Effector memory CD8-positive, alpha-beta T cell (primary cell): ENCODE data around the gene MGAT3.

Experiments
- ATAC-seq: fragments of 150-1000 bp; cut with Tn5 transposase; replicated peaks from 2 replicates; pipeline ENCODE4 v1.10.0; 2021; ENCODE audit warnings: mild to moderate bottlenecking, moderate library complexity
- DNase-seq, 3 experiments: peaks; one replicate each; pipeline ENCODE4 v3.0.0; 2021
- H3K27ac Mint-ChIP-seq, 2 donors: one replicate each; pipeline ENCODE4 v1.8.0; 2022; ENCODE audit warnings: mild to moderate bottlenecking in 2 of 2, mixed read lengths in 2 of 2, moderate library complexity in 2 of 2
- H3K27me3 Mint-ChIP-seq, 2 donors: one replicate each; pipeline ENCODE4 v1.8.0; 2022; ENCODE audit warnings: mixed read lengths in 2 of 2
- H3K36me3 Mint-ChIP-seq: one replicate; pipeline ENCODE4 v1.8.0; 2022; ENCODE audit warnings: mild to moderate bottlenecking, moderate library complexity, mixed read lengths; ENCODE audit not compliant: insufficient read depth
- H3K4me1 Mint-ChIP-seq, 2 donors: one replicate each; pipeline ENCODE4 v1.8.0; 2022; ENCODE audit warnings: low read depth in 2 of 2, mixed read lengths in 2 of 2
- H3K4me3 Mint-ChIP-seq, 2 donors: one replicate each; pipeline ENCODE4 v1.8.0; 2022; ENCODE audit warnings: mild to moderate bottlenecking in 2 of 2, mixed read lengths in 2 of 2, moderate library complexity in 2 of 2
- H3K9me3 Mint-ChIP-seq, 2 donors: one replicate each; pipeline ENCODE4 v1.8.0; 2022; ENCODE audit warnings: mixed read lengths in 2 of 2

MGAT3 gene

DNA sequence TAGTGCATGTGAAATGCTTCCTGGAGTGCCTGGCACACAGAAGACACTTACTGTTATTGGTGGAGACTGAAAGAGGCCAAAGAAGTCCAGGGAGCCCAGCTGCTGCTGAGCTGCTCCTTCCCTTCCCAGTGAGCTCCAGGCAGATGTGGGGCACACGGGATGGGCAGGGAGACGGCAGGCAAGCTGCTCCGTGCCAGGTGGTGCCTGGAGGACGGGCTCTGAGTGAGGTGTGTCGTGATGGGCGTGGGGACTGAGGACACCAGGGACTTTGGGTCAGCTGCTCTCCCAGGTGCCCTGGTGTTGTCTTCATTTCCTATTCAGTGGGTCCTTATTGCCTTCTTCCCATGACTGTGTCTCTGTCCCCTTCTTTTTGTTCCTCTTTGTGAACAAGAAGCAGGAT lies 37.7 kb upstream of the MGAT3 start:
- peak overlapping the region in 1 of 2 donors; percentile 75 for H3K27ac Mint-ChIP-seq
- H3K4me1 Mint-ChIP-seq: peaks cover 3 to 4% of the 10 kb centered on the region in 2 donors
- no peak overlapping the region for H3K4me3 Mint-ChIP-seq
- DNase-seq (no peak), ATAC-seq (no peak)
- H3K27me3 Mint-ChIP-seq: no peaks in the 10 kb centered on the region
- H3K36me3 Mint-ChIP-seq: peaks cover 41% of the 10 kb centered on the region
- H3K9me3 Mint-ChIP-seq: no peaks in the 10 kb centered on the region

DNA sequence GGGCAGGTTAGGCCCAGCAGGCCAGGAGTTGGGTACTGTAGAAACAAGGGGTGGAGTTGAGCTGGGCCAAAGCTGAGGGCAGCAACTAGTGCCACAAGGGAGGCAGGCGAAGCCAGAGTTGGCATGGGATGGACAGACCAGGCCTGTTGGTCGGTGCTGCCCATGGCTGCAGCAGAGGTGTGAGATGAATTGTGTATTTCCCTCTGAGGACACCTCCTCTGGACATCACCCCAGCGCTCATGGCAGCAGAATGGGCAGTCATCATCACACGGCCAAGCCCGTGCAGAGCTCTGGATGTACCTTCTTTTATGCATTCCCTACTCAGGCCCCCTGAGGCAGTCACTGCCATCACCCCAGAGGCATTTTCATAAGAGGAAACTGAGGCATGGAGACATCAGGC lies 36.9 kb upstream of the MGAT3 start:
- Mint-ChIP-seq H3K4me1 (peaks cover 0 to 3% of the 10 kb centered on the region in 2 donors), H3K36me3 (peaks cover 49% of the 10 kb centered on the region), H3K4me3 (no peak overlapping the region), H3K9me3 (no peaks in the 10 kb centered on the region), H3K27ac (peak overlapping the region in 1 of 2 donors; percentile 75), H3K27me3 (no peaks in the 10 kb centered on the region)
- ATAC-seq (no peak), DNase-seq (no peak)

DNA sequence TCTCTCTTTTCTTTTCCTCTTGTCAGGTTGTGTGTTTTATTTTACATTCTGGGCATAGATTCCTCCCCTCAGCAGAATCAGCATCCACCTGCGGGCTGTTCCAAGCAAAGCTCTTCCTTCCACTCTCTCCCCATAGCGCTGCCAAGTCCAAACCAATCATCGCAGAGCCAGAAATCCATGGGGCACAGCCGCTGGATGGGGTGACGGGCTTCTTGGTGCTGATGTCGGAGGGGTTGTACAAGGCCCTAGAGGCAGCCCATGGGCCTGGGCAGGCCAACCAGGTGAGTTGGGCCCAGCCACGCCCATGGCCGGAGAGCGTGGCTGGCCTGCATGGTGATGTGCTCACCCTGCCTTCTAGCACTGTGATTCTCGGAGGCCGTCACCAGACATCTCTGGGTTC lies 35.1 kb upstream of the MGAT3 start:
- Mint-ChIP-seq H3K27me3 (no peaks in the 10 kb centered on the region), H3K9me3 (no peaks in the 10 kb centered on the region), H3K36me3 (peaks cover 59% of the 10 kb centered on the region), H3K4me3 (no peak overlapping the region), H3K27ac (peak overlapping the region in 1 of 2 donors; percentile 68), H3K4me1 (peaks cover 0 to 3% of the 10 kb centered on the region in 2 donors)
- ATAC-seq (no peak), DNase-seq (no peak)

DNA sequence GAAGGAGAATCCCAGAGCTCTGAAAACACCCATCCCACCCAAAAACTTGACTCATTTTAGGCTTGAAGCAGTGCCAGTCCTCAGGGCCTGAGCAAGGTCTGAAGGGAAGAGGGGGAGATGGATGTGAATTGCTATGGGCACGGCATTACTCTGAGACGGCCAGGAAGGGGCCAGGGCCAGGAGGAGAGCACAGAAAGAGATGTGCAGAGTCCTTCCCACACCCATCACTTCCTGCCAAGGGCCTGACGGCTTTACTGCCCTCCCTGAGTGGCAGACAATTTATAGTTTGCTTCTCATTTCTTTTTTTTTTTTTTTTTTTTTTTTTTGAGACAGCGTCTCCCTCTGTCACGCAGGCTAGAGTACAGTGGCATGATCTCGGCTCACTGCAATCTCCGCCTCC lies 34.7 kb upstream of the MGAT3 start:
- DNase-seq (no peak), ATAC-seq (no peak)
- Mint-ChIP-seq H3K27me3 (no peaks in the 10 kb centered on the region), H3K27ac (no peak overlapping the region), H3K36me3 (peaks cover 59% of the 10 kb centered on the region), H3K4me3 (no peak overlapping the region), H3K9me3 (no peaks in the 10 kb centered on the region), H3K4me1 (peaks cover 0 to 3% of the 10 kb centered on the region in 2 donors)

DNA sequence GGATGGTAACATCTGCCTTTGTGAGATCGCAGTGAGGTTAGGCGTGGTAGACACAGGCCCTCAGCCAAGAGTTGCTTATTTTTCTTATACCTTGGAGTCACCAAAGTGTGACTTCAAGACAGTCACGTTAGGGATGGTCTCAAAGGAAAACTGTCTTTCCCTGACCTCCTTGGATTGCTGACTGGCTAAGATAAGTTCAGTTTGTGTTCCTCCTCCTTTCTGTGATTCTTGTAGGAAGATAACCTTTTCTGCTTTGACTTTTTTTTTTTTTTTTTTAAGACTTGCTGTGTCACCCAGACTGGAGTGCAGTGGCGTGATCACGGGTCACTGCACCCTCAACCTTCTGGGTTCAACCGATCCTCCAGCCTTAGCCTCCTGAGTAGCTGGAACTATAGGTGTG lies 34.1 kb upstream of the MGAT3 start:
- no peak for ATAC-seq
- Mint-ChIP-seq H3K27me3 (no peaks in the 10 kb centered on the region), H3K4me3 (no peak overlapping the region), H3K4me1 (peaks cover 0 to 3% of the 10 kb centered on the region in 2 donors), H3K9me3 (no peaks in the 10 kb centered on the region), H3K36me3 (peaks cover 54% of the 10 kb centered on the region), H3K27ac (no peak overlapping the region)
- DNase-seq: no peak

DNA sequence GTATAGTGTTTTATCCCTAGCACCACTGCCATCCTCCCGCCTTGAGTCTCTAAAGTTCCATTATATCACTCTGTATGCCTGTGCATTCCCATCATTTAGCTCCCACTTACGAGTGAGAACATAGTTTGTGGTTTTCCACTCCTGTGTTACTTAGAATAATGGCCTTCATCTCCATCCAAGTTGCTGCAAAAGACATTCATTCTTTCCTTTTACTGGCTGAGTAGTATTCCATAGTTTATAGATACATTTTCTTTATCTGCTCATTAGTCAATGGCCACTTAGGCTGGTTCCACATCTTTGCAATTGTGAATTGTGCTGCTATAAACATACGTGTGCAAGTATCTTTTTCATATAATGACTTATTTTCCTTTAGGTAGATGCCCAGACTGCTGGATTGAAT lies 32.8 kb upstream of the MGAT3 start:
- ATAC-seq (no peak), DNase-seq (no peak)
- Mint-ChIP-seq H3K4me1 (peaks cover 0 to 3% of the 10 kb centered on the region in 2 donors), H3K9me3 (no peaks in the 10 kb centered on the region), H3K27ac (no peak overlapping the region), H3K4me3 (no peak overlapping the region), H3K27me3 (no peaks in the 10 kb centered on the region), H3K36me3 (peaks cover 57% of the 10 kb centered on the region)

DNA sequence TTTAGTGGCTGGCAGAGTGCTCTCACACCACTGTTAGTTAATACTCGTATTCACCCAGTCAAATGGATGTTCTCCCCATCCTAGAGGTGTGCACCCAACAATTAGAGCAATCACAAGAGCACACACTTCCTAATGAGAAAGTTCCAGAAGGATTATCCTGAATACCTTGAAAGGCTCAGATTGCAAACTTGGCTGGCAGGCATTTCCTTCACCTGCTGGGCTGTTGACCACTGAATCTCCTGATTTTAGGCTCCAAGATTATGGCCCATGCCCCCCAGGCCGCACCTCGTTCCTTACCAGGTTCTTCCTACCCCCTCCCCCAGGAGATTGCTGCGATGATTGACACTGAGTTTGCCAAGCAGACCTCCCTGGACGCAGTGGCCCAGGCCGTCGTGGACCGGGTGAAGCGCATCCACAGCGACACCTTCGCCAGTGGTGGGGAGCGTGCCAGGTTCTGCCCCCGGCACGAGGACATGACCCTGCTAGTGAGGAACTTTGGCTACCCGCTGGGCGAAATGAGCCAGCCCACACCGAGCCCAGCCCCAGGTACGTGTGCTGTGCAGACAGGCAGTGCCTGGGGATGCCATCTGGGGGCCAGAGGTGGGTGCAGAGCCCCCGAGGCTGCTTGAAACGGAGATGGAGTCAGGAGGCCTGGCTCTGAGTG lies 30.3 kb upstream of the MGAT3 start:
- Mint-ChIP-seq H3K4me3 (no peak overlapping the region), H3K27ac (no peak overlapping the region), H3K9me3 (no peaks in the 10 kb centered on the region), H3K4me1 (no peaks in the 10 kb centered on the region), H3K27me3 (no peaks in the 10 kb centered on the region), H3K36me3 (peaks cover 49% of the 10 kb centered on the region)
- DNase-seq (no peak), ATAC-seq (no peak)

DNA sequence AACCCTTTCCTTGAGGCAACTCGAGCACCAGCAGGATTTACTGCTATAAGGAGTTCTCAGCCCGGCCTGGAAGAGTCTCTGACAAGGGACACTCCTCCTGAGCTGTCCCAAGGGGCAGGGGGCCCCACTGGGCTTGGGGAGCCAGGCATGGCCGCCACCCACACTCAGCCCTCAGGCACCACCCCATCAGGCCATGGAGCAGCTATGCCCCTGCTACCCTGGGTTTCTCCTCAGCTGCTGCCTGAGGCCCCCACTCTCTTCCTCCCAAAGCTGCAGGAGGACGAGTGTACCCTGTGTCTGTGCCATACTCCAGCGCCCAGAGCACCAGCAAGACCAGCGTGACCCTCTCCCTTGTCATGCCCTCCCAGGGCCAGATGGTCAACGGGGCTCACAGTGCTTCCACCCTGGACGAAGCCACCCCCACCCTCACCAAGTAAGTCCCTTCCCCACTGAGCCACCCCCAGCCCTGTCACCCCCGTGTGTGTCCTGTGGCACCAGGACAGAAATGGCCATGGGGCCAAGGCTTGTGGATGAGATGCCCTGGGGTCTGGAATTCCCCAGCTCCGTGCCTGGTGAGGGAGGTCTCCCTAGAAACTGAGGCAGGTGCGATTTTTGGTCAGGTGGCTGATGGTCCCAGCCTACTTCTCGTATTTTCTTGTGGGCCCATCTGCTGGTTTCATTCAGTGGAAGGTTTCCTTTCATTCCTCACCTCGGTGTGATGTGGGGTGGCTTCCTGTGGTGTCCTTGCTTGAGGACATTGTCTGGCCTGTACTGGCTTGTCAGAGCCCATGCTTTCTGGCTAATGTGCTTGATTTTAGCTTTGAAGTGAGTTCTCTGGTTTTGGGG lies 28.8 kb upstream of the MGAT3 start:
- no peak for ATAC-seq
- no peaks in the 10 kb centered on the region for H3K27me3 Mint-ChIP-seq
- H3K9me3 Mint-ChIP-seq: no peaks in the 10 kb centered on the region
- no peak for DNase-seq
- no peak overlapping the region for H3K27ac Mint-ChIP-seq
- no peak overlapping the region for H3K4me3 Mint-ChIP-seq
- peaks cover 43% of the 10 kb centered on the region for H3K36me3 Mint-ChIP-seq
- no peaks in the 10 kb centered on the region for H3K4me1 Mint-ChIP-seq

DNA sequence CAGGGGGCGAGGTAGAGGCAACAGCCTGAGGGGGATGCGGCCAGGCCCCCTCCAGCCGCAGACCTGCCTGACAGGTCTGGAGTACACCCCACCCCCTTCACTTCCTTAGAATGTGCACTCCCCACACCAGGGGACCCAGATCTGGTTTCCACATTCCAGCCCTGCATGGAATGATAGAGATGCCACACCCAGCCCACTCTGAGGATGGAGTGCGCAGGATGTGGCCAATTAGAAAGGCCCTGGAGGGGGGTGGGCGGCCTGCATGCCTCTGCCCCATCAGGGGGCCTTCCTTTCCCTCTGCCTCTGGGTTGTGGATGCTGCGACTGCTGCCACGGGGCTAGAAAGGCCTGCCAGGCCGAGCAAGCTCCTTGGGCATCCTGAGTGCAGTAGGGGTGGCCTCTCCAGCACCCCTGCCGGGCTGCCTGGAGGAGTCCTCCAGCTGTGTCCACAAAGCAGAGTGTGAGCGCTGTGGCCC lies 28.2 kb upstream of the MGAT3 start:
- Mint-ChIP-seq H3K36me3 (peaks cover 43% of the 10 kb centered on the region), H3K4me3 (no peak overlapping the region), H3K27me3 (no peaks in the 10 kb centered on the region), H3K4me1 (no peaks in the 10 kb centered on the region), H3K27ac (no peak overlapping the region), H3K9me3 (no peaks in the 10 kb centered on the region)
- no peak for DNase-seq
- no peak for ATAC-seq

DNA sequence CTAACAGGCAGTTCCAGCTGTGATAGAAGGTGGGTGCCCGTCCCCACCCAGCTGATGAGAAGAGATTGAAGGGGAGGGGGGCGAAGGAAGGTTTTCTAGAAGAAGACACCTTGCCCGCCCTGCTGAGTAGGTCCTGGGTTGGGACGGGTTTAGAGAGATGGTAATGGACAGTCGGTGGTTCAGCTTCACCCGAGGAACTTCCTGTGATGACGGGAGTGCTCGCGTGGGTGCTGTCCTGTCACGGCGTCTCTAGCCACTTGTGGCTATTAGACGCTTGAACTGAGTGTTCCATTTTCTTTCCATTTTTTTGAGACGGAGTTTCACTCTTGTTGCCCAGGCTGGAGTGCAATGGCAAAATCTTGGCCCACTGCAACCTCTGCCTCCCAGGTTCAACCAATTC lies 27.6 kb upstream of the MGAT3 start:
- Mint-ChIP-seq H3K9me3 (no peaks in the 10 kb centered on the region), H3K27ac (no peak overlapping the region), H3K4me3 (no peak overlapping the region), H3K27me3 (no peaks in the 10 kb centered on the region), H3K4me1 (no peaks in the 10 kb centered on the region), H3K36me3 (peaks cover 41% of the 10 kb centered on the region)
- no peak for DNase-seq
- ATAC-seq: no peak

DNA sequence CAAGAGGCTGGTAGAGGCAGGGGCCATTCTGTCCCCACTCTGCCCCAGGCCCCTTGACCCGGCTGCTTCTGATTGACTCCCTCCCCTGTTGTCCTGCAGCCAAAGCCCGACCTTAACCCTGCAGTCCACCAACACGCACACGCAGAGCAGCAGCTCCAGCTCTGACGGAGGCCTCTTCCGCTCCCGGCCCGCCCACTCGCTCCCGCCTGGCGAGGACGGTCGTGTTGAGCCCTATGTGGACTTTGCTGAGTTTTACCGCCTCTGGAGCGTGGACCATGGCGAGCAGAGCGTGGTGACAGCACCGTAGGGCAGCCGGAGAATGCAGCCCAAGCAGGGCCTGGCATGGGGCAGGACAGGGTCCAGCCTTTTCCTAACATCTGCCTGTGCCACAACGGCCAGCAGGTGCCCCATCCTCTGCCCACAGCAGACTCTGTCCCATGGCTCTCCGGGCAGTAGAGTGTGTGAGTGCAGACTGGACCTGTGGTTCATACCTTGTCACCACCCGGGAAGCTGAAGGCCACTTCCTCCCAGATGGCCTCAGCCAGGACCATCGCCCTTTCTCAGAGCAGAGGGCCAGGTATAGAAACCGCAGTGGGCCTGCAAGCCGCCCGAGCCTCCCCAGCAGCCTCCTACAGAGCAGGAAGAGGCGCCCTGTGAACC lies 26.8 kb upstream of the MGAT3 start:
- DNase-seq (no peak), ATAC-seq (no peak)
- H3K4me3 Mint-ChIP-seq: no peak overlapping the region
- H3K27ac Mint-ChIP-seq: no peak overlapping the region
- no peaks in the 10 kb centered on the region for H3K4me1 Mint-ChIP-seq
- H3K36me3 Mint-ChIP-seq: peaks cover 32% of the 10 kb centered on the region
- no peaks in the 10 kb centered on the region for H3K9me3 Mint-ChIP-seq
- no peaks in the 10 kb centered on the region for H3K27me3 Mint-ChIP-seq

DNA sequence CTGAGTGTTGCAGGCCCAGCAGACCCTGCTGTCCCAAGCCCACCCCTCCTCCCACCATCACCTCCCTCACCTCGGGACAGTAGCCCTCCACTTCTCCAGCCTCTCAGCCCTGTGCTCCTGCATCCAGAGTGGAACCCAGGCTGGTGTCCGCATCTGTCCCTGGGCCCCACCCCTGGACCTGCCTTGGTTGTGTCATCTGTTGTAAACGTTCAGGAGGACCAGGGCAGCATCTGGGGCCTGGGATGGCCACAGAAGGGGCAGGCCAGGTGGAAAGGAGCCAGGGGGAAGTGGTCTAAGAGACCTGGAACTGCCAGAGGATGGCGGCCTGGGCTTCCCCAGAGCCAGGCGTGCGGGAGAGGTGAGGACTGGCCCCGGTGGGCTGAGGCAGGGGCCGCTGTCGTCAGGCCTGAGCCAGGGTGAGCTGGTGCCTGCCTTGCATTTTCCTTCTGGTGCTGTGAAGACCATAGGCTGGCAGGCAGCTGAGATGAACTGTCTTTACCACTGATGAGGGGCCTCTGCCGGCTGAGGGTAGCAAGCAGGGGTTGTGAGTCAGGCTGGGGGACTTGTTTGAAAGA lies 26.1 kb upstream of the MGAT3 start:
- no peaks in the 10 kb centered on the region for H3K27me3 Mint-ChIP-seq

DNA sequence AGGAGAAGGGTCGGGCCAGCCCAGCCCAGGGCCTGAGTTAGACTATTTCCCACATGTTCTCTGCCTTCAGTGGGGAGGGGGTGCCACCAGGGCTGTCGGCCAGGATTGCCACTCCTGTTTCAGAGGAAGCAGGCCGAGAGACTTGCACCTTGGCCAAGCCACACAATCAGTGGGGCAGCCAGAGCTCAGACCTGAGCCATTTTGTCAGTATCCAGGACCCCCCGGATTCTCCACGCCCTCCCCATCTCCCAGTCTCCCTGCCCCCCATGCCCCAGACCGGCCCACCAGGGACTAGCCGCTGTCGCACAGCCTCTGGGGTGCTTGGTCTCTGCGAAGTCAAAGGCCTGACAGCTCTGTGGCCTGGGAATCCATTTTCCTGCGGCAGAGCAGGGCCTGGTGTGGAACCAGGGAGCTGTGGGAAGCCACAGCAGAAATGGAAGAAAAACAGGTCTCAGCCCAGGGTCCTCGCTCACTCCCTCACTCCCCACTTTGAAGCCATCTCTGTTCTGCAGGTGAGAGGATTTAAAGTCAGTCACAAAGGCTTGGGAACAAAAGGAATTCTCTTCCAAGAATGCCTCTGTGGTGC lies 25.5 kb upstream of the MGAT3 start:
- DNase-seq (no peak), ATAC-seq (no peak)
- peaks cover 20% of the 10 kb centered on the region for H3K36me3 Mint-ChIP-seq
- H3K9me3 Mint-ChIP-seq: no peaks in the 10 kb centered on the region
- H3K27me3 Mint-ChIP-seq: no peaks in the 10 kb centered on the region
- no peaks in the 10 kb centered on the region for H3K4me1 Mint-ChIP-seq
- H3K4me3 Mint-ChIP-seq: no peak overlapping the region
- H3K27ac Mint-ChIP-seq: no peak overlapping the region

More for the DNA sequence above, 26.1 kb upstream of the MGAT3 start:
- Mint-ChIP-seq H3K36me3 (peaks cover 26% of the 10 kb centered on the region), H3K4me1 (no peaks in the 10 kb centered on the region), H3K27ac (no peak overlapping the region), H3K4me3 (no peak overlapping the region), H3K9me3 (no peaks in the 10 kb centered on the region)
- DNase-seq (no peak), ATAC-seq (no peak)
